ENCODE data around the gene KCNG2.

GRCh38 chr18:79863161-79864005, 65.6 kb downstream of the KCNG2 start:
- no peak for TF ChIP-seq ZFX (IDR thresholded peaks at IDR 0.05)
- TF ChIP-seq, protein P1, sequence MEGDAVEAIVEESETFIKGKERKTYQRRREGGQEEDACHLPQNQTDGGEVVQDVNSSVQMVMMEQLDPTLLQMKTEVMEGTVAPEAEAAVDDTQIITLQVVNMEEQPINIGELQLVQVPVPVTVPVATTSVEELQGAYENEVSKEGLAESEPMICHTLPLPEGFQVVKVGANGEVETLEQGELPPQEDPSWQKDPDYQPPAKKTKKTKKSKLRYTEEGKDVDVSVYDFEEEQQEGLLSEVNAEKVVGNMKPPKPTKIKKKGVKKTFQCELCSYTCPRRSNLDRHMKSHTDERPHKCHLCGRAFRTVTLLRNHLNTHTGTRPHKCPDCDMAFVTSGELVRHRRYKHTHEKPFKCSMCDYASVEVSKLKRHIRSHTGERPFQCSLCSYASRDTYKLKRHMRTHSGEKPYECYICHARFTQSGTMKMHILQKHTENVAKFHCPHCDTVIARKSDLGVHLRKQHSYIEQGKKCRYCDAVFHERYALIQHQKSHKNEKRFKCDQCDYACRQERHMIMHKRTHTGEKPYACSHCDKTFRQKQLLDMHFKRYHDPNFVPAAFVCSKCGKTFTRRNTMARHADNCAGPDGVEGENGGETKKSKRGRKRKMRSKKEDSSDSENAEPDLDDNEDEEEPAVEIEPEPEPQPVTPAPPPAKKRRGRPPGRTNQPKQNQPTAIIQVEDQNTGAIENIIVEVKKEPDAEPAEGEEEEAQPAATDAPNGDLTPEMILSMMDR (conservative IDR thresholded peaks at IDR 0.05), result no peak
